ENCODE measurements around the gene TNFRSF4.

DNA sequence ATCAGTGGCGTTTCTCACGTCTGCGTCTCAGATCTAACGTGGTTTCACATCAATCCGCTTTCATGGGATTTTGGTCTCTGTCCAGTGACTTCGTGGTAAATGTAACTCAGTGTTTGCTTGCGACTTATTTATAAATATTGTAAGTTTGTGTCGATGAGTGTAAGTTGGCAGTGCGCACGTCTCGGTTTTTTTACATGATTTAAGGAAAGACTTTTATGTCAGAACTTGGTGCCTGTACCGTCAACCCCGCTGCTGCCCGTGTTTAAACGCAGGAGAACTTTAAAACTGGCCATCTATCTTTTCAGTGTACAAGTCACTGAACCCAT is 19.6 kb upstream of the TNFRSF4 start:
- TF ChIP-seq TARDBP (IDR thresholded peaks at IDR 0.05) (no peak), FOXM1 (IDR thresholded peaks at IDR 0.05; ENCODE audit: borderline replicate concordance) (no peak), SP1 (IDR thresholded peaks at IDR 0.05) (no peak), NFRKB (IDR thresholded peaks at IDR 0.05) (no peak), SUZ12 (IDR thresholded peaks at IDR 0.05) (no peak), ELF4 (IDR thresholded peaks at IDR 0.05) (no peak), CTBP1 (IDR thresholded peaks at IDR 0.05; ENCODE audit: borderline replicate concordance) (no peak), ARNT (IDR thresholded peaks at IDR 0.05) (no peak), LEF1 (IDR thresholded peaks at IDR 0.05; ENCODE audit: borderline replicate concordance) (no peak), FOXK2 (IDR thresholded peaks at IDR 0.05) (no peak), HDGF (IDR thresholded peaks at IDR 0.05; ENCODE audit: borderline replicate concordance) (no peak), FOXA1 (IDR thresholded peaks at IDR 0.05) (no peak)
- TF ChIP-seq, protein P1, sequence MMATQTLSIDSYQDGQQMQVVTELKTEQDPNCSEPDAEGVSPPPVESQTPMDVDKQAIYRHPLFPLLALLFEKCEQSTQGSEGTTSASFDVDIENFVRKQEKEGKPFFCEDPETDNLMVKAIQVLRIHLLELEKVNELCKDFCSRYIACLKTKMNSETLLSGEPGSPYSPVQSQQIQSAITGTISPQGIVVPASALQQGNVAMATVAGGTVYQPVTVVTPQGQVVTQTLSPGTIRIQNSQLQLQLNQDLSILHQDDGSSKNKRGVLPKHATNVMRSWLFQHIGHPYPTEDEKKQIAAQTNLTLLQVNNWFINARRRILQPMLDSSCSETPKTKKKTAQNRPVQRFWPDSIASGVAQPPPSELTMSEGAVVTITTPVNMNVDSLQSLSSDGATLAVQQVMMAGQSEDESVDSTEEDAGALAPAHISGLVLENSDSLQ (IDR thresholded peaks at IDR 0.05): no peak
